HEK293T (cell line): ENCODE results near the gene CHTF18.

Experiments used
- CTCF ChIA-PET: fragments of 350-600 bp; formaldehyde crosslinking; extraction: SDS; loops from one replicate; lab custom pipeline; 2021; ENCODE audit warnings: antibody characterized with exemption, inconsistent platforms; lab: Yijun Ruan, JAX
- POLR2A ChIA-PET: fragments of 350-600 bp; formaldehyde crosslinking; extraction: SDS; loops from one replicate; lab custom pipeline; 2020; ENCODE audit warnings: antibody characterized with exemption, inconsistent platforms; lab: Yijun Ruan, JAX
- DNase-seq: peaks from one replicate; pipeline ENCODE4 v3.0.0; 2012; ENCODE audit warnings: mixed read lengths; ENCODE audit errors: extremely low spot score
- ARNT ChIP-seq: fragments of 450-650 bp; IDR thresholded peaks from 2 replicates; pipeline ENCODE4 v1.6.1; 2017; ENCODE audit warnings: mild to moderate bottlenecking
- BHLHE40 ChIP-seq: fragments of 450-650 bp; IDR thresholded peaks from 2 replicates; pipeline ENCODE4 v1.6.1; 2016; ENCODE audit warnings: mild to moderate bottlenecking, moderate library complexity, borderline replicate concordance
- CTBP1 ChIP-seq: fragments of 450-650 bp; IDR thresholded peaks from 2 replicates; pipeline ENCODE4 v1.6.1; 2016; ENCODE audit warnings: borderline replicate concordance
- ELF4 ChIP-seq: fragments of 450-650 bp; IDR thresholded peaks from 2 replicates; pipeline ENCODE4 v1.6.1; 2017; ENCODE audit warnings: antibody characterized with exemption
- FOXA1 ChIP-seq: fragments of 450-650 bp; IDR thresholded peaks from 2 replicates; pipeline ENCODE4 v1.6.1; 2016; ENCODE audit warnings: mild to moderate bottlenecking
- FOXK2 ChIP-seq: fragments of 450-650 bp; IDR thresholded peaks from 2 replicates; pipeline ENCODE4 v1.6.1; 2016; ENCODE audit warnings: mild to moderate bottlenecking
- FOXM1 ChIP-seq: fragments of 450-650 bp; IDR thresholded peaks from 2 replicates; pipeline ENCODE4 v1.6.1; 2017; ENCODE audit warnings: mild to moderate bottlenecking, borderline replicate concordance
- HDGF ChIP-seq: fragments of 450-650 bp; IDR thresholded peaks from 2 replicates; pipeline ENCODE4 v1.6.1; 2017; ENCODE audit warnings: antibody characterized with exemption, borderline replicate concordance
- L3MBTL2 ChIP-seq: fragments of 450-650 bp; conservative IDR thresholded peaks from 2 replicates; pipeline ENCODE4 v1.6.1; 2016; ENCODE audit warnings: mild to moderate bottlenecking
- LEF1 ChIP-seq: fragments of 450-650 bp; IDR thresholded peaks from 2 replicates; pipeline ENCODE4 v1.6.1; 2017; ENCODE audit warnings: mild to moderate bottlenecking, borderline replicate concordance
- NFRKB ChIP-seq: fragments of 450-650 bp; IDR thresholded peaks from 2 replicates; pipeline ENCODE4 v1.6.1; 2016; ENCODE audit warnings: mild to moderate bottlenecking, moderate library complexity
- SP1 ChIP-seq: fragments of 450-650 bp; IDR thresholded peaks from 2 replicates; pipeline ENCODE4 v1.6.1; 2017
- SUZ12 ChIP-seq: fragments of 450-650 bp; IDR thresholded peaks from 2 replicates; pipeline ENCODE4 v1.6.1; 2016; ENCODE audit warnings: mild to moderate bottlenecking
- TARDBP ChIP-seq: fragments of 450-650 bp; IDR thresholded peaks from 2 replicates; pipeline ENCODE4 v1.6.1; 2016
- ZNF384 ChIP-seq: fragments of 450-650 bp; IDR thresholded peaks from 2 replicates; pipeline ENCODE4 v1.6.1; 2016
- TF ChIP-seq, protein P1 (sequence below): fragments of 450-650 bp; IDR thresholded peaks from 2 replicates; pipeline ENCODE4 v1.6.1; 2016

The CHTF18 gene

DNA sequence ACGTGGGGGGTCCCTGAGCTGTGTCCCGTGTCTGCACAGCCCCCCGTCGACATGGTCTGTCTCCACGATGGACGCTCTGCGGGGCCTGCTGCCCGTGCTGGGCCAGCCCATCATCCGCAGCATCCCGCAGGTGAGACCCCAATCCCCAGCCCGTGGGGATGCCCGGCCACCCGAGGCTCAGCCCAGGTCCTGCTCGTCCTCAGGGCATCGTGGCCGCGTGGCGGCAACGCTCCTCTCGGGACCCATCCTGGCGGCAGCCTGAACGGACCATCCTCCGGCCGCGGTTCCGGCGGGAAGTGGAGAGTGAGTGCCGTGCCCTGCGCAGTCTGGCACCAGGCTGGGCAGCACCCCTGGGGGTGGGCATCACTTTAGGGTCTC, 22.9 kb upstream of the CHTF18 start:
- POLR2A ChIA-PET, result no interaction called here
- CTCF ChIA-PET, result no interaction called here
- DNase-seq, result no peak
- TF ChIP-seq TARDBP (no peak), HDGF (no peak), SUZ12 (no peak), FOXM1 (no peak), ARNT (no peak), ELF4 (no peak)
- TF ChIP-seq, protein P1, sequence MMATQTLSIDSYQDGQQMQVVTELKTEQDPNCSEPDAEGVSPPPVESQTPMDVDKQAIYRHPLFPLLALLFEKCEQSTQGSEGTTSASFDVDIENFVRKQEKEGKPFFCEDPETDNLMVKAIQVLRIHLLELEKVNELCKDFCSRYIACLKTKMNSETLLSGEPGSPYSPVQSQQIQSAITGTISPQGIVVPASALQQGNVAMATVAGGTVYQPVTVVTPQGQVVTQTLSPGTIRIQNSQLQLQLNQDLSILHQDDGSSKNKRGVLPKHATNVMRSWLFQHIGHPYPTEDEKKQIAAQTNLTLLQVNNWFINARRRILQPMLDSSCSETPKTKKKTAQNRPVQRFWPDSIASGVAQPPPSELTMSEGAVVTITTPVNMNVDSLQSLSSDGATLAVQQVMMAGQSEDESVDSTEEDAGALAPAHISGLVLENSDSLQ, result no peak

DNA sequence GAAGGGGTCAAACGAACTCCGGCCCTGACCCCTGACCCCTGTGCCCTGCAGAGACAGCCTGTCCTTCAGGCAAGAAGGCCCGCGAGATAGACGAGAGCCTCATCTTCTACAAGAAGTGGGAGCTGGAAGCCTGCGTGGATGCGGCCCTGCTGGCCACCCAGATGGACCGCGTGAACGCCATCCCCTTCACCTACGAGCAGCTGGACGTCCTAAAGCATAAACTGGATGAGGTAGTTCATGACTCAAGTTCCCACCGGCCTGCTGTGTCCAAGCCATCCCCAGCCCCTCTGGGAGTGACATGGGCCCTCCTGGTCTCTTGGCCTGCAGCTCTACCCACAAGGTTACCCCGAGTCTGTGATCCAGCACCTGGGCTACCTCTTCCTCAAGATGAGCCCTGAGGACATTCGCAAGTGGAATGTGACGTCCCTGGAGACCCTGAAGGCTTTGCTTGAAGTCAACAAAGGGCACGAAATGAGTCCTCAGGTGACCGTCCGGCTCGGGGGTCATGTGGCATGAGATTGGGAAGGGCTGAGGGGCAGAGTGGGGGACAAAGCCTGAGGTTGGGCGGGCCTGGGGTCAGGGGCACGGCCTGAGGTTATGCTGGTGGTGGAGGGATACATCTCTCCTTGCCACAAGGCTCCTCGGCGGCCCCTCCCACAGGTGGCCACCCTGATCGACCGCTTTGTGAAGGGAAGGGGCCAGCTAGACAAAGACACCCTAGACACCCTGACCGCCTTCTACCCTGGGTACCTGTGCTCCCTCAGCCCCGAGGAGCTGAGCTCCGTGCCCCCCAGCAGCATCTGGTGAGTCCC, 22.2 kb upstream of the CHTF18 start:
- CTCF ChIA-PET, result no interaction called here
- TF ChIP-seq CTBP1, result no peak
- TF ChIP-seq NFRKB, result no peak
- TF ChIP-seq L3MBTL2, result no peak
- no peak for TF ChIP-seq ZNF384
- TF ChIP-seq, protein P1, result no peak
- TF ChIP-seq FOXM1, result no peak
- no peak for TF ChIP-seq TARDBP
- no peak for TF ChIP-seq FOXA1
- TF ChIP-seq ELF4, result no peak
- TF ChIP-seq ARNT, result no peak
- TF ChIP-seq BHLHE40, result no peak
- no peak for TF ChIP-seq FOXK2
- TF ChIP-seq SP1, result no peak
- TF ChIP-seq LEF1, result no peak
- no peak for TF ChIP-seq SUZ12
- no peak for TF ChIP-seq HDGF
- DNase-seq, result no peak
- POLR2A ChIA-PET, result no interaction called here

DNA sequence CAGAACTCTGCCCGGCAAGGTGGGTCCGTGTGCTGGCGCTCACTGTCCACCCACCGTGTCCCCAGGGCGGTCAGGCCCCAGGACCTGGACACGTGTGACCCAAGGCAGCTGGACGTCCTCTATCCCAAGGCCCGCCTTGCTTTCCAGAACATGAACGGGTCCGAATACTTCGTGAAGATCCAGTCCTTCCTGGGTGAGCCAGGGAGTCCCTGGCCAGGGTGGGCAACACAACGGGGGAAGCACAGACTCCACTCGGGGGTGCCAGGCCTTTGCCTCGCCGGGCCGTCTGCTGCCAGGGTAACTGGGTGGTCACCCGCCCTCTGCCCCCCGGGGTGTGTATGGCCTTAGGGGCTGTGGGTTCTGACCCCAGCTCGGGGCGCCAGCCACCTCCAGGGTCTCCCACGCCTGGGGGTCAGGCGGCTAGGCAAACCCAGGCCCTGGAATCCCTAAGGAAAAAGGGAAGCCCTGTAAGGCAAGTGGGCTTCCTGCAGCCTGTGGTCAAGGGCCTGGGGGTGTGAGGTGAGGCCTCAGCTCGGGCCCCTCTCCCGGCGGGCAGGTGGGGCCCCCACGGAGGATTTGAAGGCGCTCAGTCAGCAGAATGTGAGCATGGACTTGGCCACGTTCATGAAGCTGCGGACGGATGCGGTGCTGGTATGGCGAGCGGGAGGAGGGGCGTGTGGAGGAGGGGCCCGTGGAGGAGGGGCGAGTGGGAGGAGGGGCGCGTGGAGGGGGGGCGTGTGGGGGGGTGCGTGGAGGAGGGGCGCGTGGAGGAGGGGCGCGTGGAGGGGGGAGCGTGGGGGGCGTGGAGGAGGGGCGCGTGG, 21.4 kb upstream of the CHTF18 start:
- ChIA-PET CTCF (no interaction called here), POLR2A (no interaction called here)
- DNase-seq, result no peak
- TF ChIP-seq TARDBP, result no peak

DNA sequence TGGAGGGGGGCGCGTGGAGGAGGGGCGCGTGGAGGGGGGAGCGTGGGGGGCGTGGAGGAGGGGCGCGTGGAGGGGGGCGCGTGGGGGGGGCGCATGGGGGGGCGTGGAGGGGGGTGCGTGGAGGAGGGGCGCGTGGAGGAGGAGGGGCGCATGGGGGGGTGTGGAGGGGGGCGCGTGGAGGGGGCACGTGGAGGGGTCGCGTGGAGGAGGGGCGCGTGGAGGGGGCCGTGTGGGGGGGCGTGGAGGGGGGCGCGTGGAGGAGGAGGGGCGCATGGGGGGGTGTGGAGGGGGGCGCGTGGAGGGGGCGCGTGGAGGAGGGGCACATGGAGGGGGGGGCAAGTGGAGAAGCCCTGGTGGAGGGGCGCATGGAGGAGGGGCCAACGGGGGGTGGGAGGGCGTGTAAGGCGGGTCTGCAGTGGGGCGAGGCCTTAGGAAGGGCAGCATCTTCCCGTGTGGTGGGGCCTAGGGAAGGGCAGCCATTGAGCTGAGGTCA, 20.6 kb upstream of the CHTF18 start:
- TF ChIP-seq ELF4 (no peak), ARNT (no peak), NFRKB (no peak), FOXK2 (no peak)
- DNase-seq, result no peak
- POLR2A ChIA-PET, result no interaction called here
- CTCF ChIA-PET, result no interaction called here

DNA sequence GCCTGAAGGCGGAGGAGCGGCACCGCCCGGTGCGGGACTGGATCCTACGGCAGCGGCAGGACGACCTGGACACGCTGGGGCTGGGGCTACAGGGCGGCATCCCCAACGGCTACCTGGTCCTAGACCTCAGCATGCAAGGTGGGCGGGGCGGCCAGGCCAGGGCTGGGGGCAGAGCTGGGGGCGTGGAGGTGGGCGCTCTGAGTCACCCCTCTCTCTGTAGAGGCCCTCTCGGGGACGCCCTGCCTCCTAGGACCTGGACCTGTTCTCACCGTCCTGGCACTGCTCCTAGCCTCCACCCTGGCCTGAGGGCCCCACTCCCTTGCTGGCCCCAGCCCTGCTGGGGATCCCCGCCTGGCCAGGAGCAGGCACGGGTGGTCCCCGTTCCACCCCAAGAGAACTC, 20.0 kb upstream of the CHTF18 start:
- ChIA-PET CTCF (no interaction called here), POLR2A (no interaction called here)
- TF ChIP-seq L3MBTL2 (no peak), ELF4 (no peak), BHLHE40 (no peak), TARDBP (no peak), SP1 (no peak), ARNT (no peak), ZNF384 (no peak), FOXM1 (no peak), SUZ12 (no peak), HDGF (no peak), NFRKB (no peak), CTBP1 (no peak), FOXK2 (no peak), FOXA1 (no peak), LEF1 (no peak)
- TF ChIP-seq, protein P1, result no peak
- DNase-seq, result no peak

DNA sequence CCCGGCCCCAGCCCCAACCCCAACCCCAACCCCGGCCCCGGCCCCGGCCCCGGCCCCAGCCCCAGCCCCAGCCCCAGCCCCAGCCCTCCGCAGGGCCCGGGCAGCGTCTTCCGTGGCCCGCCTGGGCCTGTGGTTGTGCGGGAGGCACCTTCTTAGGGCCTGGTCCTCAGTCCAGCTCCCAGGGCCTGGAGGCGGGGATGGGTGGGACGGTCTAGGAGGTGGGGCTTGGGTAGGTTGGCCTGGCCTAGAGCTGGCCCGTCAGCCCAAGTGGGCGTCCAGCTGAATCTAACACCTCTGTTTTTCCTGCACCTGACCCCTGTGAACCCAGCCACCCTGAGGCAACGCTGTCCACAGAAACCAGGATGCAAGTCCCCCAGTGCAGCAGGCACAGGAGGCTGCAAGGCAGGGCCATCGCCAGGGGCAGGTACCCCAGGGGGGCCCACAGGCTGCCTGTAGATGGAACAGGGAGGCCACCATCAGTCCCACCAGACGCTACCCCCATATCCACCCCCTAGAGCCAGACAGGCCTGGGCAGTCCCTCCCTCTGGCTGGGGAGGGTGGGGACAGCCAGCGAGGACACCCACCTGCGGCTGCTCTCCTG, 19.1 kb upstream of the CHTF18 start:
- TF ChIP-seq HDGF (no peak), SUZ12 (no peak), FOXA1 (no peak), ZNF384 (no peak), BHLHE40 (no peak), L3MBTL2 (no peak), ELF4 (no peak), TARDBP (no peak), LEF1 (no peak)
- TF ChIP-seq, protein P1, result no peak
- DNase-seq, result no peak
- ChIA-PET POLR2A (no interaction called here), CTCF (no interaction called here)
